CD1c-positive myeloid dendritic cell (primary cell): Measurements from ENCODE around the gene GADD45GIP1.
"Not testable (repeated sequence)": the region's sequence is repeated elsewhere in the genome, so short reads cannot be mapped to it uniquely, and the experiment has no call there.

ENCODE experiments used
- DNase-seq: peaks from one replicate; pipeline ENCODE4 v3.0.0-alpha.2; 2016; ENCODE audit errors: extremely low spot score

GADD45GIP1 gene

DNA sequence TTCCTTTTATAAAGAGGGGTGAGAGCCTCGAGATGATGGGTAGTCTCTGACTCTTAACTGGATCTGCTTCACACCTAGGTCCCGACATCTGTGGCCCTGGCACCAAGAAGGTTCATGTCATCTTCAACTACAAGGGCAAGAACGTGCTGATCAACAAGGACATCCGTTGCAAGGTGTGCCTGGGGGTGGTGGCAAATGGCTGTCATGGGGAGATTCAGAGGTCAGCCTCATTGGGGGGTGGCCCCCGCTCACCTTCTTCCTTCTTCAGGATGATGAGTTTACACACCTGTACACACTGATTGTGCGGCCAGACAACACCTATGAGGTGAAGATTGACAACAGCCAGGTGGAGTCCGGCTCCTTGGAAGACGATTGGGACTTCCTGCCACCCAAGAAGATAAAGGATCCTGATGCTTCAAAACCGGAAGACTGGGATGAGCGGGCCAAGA lies 17.0 kb downstream of the GADD45GIP1 start:
- DNase-seq = no peak

DNA sequence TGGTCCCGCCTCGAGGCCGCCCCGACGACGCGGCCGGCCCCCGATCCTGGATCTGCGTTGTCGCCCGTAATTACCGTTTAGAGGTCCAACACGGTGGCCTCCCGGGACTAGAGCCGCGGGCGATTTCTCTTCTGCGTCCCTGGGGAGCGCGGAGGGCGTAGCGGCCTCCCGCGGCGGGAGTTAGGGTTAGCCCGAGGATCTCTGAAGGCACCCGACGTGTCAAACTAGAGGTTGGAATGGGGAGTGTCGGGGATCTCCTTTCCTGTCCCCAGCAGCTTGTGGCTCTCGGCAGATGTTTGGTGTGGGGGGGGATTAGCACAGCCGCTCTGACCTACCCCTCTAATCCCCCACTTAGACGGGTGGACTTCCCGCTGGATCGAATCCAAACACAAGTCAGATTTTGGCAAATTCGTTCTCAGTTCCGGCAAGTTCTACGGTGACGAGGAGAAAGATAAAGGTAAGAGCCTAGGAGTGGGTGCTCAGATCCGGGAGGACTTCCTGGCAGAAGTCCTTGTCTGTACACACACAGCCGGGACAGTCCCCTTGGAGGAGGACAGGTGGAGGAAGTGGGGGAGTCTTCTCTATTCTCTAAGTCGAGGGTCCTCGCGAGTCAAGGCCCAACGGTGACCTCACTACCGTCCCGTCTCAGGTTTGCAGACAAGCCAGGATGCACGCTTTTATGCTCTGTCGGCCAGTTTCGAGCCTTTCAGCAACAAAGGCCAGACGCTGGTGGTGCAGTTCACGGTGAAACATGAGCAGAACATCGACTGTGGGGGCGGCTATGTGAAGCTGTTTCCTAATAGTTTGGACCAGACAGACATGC lies 18.0 kb downstream of the GADD45GIP1 start:
- DNase-seq = peak; percentile 57

DNA sequence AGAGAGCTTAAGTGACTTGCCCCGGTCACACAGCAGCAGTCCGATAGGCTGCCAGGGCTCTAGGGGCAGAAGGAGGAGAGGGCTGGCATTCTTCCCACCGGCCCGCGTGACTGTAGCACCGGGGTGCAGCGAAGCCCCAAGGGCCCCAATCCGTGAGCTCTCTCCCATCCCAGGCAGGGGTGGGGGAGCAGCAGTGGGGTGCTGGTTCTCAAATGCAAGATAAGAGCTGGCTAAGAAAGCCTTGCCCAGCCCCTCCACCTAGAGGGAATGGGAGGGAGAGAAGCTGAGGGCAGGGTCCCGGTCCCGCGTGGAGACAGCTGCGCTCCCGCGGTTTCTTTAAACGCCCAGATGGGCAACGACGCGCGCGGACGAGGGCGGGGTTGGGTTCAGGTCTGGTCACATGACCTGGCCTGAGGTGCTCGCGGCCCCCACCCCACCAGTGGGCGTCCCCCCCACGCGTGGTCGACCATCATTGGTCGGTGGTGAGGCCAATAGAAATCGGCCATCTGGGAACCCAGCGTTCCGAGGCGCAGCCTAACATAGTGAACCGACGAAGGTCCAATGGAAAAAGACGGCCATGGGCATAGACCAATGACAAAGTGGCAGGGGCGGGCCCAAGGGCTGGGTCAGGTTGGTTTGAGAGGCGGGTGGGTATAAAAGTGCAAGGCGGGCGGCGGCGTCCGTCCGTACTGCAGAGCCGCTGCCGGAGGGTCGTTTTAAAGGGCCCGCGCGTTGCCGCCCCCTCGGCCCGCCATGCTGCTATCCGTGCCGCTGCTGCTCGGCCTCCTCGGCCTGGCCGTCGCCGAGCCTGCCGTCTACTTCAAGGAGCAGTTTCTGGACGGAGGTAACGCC lies 18.9 kb downstream of the GADD45GIP1 start, which contains the start of gene CALR:
Gene CALR (plus strand): TSS at position 683 of the 852 bp plus-strand sequence. CDS start 71 bp downstream, at position 754.
- peak; percentile 100 for DNase-seq

DNA sequence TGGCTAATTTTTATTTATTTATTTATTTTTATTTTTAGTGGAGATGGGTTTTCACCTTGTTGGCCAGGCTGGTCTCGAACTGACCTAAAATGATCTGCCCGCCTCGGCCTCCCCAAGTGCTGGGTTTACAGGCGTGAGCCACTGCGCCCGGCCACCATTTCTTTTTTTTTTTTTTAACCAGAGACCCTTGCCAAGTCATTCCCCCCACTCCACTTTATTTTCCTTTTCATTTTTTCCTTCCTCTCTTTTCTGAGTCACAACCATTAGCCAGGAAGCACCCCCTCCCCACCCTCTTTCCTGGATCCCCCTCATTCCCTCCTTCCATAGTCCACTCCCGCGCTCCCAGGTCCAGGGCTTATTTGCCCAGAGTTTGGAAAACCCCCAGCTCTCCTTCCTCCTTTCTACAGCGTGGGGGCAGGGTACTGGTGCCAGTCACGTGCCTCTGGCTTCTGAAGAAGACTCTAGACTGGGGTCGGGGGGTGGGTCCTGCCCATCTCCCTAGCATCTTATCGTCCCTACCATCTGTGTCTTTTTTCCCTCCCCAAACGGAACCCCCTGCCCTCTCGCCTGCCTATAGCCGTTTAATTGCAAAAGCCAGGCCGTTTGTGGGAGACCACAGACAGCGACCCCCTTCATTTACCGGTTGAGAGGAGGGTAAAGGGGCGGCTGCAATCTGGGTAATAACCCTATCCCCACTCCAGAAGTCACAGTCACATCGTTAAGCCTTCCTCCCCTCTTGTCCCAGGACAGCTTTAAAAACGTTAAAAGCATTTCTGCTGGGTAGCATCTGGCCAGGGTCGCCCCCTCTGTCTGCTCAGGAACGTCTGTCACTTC lies 19.7 kb downstream of the GADD45GIP1 start:
- peak; percentile 71 for DNase-seq

DNA sequence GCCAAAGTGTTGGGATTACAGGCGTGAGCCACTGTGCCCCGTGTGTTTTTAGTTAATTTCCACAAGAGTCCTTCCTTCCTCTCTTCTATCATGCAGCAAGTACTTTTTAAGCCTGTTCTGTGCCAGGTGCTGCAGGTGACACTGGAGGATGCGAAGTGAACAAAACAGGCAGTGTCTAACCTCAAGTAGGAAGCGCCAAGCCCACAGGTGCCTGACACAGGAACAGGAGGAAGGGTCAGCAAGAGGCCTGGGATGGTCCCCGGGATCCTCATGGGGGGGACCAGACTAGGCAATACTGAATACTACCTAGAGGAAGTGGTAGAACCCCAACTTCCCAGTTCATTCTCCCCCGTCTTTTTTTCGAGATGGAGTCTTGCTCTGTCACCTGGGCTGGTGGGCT lies 20.4 kb downstream of the GADD45GIP1 start:
- no peak for DNase-seq

DNA sequence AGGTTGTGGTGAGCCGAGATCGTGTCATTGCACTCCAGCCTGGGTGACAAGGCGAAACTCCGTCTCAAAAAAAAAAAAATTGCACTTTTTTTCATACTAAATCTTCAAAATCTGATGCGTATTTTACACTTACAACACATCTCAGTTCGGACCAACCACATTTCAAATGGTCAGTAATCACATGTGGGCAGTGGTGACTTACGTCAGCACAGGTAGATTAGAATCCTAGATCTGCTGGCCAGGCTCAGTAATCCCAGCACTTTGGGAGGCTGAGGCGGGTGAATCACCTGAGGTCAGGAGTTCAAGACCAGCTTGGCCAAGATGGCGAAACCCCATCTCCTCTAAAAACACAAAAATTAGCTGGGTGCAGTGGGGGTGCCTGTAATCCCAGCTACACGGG lies 22.0 kb downstream of the GADD45GIP1 start:
- DNase-seq = no peak

DNA sequence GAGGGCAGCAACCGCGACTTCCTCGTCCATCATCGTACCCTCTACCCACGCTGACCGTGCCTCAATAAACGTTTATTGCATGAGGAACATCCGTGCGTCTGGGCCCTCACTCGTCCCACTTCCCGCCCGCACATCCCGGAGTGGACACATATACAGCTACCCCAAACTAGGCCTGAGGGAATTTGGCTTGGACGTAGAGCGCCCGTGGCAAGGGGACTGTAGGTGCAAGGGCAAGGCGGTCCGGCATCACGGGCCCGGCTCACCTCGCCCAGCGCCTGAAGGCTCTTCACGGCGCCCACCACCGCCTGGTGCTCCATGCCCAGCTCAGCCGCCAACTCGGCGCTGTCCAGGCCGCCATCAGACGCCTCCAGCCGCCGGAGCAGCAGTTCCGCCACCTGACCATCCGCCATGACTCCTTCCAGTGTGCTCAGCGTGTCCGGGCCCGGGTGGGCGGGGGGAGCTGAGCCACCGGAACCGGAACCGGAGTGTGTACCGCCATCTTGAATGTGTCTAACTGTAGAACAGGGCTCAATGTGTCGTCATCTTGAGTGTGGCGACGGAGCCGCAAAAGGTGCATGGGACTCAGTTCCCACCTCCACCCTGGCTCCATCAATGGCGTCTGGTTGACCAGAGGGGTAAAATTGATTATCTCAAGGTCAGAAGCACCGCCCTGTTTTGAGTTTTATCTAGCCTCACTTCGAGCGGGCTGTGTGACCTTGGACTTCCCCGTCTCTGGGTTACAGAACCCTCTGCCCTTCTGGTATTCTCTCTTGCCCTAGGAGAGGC lies 23.5 kb downstream of the GADD45GIP1 start, which contains the start of gene FARSA:
Gene FARSA (minus strand): TSS at position 425 of the 786 bp plus-strand sequence. CDS start 15 bp downstream, at position 410.
- DNase-seq = peak; percentile 96

DNA sequence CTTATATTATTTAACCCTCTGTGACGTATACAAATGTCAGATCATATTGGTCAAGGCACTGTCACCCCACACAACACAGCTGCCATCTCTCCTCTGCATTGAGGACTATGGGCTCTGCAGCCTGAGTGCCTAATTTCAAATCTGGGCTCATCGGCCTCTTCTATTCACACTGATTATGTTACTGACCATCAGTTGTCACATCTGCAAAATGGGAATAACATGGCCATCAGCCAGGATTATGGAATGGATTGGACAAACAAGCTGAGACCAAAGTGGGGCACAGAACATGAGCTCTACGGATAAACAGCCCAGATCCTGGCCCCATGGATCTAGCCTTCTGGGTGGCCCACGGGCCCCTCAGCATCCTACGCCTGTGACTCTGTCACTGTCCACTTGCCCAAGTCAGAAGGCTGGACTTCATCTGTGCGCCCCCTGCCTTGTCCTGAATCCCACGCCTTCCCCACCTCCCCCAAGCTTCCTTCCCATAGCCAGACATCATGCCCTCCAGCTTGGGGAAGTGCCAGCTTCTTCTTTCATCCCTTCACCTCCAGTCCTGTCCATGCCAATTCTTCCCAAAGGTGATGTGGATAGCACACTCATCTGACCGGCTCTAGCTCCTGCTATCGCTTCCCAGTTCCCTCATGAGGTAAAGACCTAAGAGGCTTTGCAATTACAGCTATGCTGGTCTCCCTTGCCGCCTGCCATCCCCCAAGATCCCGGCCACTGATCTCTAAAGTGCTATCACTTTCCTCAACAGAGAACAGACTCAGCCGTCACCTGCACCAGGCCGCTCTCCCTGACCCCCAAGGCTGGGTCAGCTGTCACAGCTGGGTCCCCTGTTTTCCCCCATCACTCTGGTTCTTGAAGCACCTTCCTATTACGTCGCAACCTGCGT lies 24.4 kb downstream of the GADD45GIP1 start:
- peak; percentile 43 for DNase-seq

DNA sequence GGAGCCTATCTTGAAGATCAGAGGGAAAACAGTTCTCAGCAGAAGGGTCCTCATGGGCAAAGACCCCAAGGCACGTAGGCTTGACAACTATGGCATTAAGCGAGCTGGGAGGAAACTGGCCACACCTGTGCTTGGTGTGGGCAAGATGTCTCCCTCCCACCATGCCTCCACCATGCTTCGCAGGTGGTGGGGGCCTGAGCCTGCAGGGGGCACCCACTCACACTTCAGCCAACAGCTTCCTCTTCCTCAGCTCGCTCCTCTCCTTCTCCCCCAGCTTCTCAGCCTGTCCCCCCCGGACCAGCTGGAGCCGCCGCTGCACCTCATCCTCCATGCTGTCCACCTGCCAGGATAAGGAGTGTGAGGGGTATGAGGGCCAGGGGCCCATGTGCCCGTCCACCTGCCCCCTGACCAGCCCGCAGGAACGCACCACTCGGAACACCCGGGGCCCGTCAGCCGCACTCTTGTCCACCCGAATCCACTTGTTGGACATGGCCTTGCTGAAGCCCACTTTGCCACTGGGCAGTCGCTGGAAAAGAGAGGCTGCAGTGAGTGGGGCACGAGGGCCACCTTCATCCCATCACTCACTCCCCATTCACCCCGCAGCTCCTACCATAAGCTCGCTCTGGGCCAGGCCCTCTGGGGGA lies 26.9 kb downstream of the GADD45GIP1 start:
- DNase-seq = no peak

DNA sequence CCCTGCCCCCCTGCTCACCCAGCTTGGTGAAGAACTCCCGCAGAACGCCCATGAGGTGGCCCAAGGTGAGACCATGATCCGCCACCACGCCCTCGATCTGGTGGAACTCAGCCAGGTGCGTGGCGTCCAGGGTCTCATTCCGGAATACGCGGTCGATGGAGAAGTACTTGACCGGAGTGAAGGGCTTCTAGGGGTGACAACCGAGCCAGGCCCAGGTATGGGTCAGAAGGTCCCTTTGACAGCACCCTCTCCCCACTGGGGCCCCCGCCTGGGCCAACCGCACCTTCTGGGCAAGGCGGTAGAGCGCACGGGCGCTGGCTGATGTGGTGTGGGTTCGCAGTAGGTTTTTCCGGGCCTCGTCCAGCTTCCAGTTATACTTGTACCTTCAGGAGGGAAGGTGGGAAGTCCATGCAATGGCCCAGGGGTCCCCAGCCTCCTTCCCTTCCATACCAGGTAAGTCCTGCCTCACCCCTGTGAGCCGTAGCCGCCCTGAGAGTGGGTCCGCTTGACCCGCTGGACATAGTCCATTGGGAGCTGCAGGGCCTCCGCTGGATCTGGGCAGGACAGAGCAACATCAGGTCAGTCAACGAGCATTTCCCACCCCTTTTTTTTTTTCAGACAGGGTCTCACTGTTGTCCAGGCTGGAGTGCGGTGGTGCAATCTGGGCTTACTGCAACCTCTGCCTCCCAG lies 32.3 kb downstream of the GADD45GIP1 start:
- no peak for DNase-seq

DNA sequence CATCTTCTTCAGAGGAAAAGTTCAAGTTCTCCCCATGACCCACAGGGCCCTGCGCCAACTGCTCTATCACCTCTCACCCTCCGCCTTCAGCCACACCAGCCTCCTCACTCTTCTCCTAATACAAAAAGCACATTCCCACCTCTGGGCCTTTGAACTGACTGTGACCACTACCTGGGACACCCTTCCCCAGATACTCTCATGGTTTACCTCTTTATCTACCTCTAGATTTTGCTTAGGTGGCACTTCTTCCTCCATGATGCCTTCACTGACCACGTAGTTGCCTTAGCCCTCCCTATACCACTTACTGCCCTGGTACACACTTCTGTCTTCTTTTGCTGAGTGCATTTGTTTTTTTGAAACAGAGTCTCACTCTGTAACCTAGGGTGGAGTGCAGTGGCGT lies 34.1 kb downstream of the GADD45GIP1 start:
- no peak for DNase-seq

DNA sequence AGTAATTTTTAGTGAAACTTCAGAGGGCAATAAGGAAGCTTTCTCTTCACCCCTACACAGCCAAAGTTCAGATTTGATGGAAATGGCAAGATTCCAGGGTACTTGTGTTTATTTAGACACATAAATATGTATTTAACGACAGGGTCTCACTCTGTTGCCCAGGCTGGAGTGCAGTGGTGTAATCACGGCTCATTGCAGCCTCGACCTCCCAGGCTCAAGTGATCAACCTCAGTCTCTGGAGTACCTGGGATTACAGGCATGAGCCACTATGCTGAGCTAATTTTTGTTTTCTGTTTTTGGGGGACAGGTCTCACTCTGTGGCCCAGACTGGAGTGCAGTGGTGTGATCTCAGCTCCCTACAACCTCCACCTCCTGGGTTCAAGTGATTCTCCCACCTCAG lies 36.0 kb downstream of the GADD45GIP1 start:
- DNase-seq = no peak

DNA sequence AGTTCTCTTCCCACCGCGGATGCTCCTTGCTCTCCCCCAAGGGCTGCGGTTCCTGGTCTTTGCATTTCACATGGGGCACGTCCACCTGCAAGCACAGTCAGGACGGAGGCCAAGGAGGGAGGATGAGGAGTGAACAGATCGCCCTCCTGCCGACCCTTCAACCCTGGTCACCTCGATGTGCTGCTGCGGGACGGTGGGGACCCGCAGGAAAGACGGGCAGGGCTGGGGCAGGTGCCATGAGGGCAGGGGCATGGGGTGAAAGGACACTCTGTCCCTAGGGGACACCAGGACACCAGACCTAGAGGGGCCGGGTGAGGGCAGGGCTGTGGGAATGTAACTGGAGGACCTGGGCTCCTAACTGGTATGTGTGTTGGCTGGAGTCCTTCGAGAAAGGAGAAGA lies 38.8 kb downstream of the GADD45GIP1 start:
- DNase-seq = no peak

DNA sequence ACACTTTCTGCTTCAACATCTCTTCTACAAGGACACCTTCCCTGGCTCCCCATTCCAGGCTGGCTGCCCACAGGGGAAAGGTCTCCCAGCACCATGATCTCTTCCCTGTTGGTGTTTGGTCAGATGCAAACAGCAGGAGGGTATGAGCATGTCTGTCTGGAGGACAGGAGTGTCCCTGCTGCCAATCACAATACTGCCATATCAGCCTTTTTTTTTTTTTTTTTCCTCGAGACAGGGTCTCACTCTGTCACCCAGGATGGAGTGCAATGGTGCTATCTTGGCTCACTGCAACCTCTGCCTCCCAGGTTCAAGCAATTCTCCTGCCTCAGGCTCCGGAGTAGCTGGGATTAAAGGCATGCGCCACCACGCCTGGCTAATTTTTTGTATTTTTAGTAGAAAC lies 41.2 kb downstream of the GADD45GIP1 start:
- DNase-seq = not testable (repeated sequence)

DNA sequence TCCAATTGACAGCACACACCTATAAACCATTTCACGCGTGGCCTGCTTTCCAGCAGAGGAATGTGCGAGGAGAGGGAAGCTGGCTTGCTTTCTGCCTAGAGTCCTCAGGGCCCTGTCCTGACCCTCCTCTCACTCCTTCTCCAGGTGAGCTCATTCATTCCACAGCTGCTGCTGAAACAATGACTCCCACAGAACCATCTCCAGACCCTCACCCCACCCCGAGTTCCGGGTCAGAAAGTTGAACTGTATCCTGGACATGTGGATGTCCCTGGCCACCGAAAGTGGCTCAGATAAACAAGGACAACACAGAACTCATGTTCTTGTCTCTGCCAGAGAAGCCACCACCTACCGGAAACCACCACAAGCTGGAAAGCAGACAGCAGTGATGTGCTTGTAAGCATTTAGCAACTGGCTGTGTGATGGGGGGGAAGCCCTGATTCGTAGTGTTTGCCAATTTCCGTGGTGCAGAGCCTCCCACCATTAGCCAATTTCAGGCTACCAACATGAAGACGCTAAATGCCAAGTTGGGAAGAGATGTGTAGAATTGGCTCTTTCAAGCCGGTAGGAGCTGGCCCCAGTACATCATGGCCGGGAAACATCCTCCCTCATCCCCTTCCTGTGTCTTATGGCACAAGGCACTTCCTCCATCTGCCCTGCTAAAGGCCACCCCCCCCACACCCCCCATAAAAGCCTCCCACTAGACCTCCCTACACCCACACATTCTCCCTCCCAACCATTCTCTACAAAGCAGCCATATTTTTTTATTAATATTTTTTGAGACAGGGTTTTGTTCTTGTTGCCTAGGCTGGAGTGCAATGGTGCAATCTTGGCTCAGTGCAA lies 43.0 kb downstream of the GADD45GIP1 start:
- peak; percentile 26 for DNase-seq

DNA sequence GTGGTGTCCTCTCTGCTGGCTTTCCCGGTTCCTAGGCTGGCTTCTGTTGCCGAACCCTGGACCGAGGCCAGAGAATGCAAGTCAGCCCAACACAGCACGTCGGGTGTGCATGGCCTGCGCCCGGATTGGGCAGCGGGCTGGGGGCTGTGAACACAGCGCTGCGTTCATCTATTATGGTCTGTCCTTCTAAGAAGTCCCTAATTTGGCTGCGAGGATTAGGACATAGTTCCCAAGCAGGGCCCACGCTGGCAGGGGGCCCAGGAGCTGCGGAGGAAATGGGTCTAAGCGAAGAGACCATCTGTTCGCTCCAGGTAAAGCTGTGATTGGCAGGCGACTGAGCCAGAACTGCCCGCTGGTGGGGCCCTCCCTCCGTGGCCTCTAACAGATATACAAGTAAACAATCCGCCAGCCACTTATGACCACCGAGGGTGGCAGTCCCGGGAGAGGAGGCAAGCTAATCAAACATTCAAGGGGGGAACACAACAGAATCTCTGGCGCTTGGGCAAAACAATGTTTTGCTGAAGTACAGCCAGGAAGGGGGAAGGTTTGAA lies 43.9 kb downstream of the GADD45GIP1 start:
- no peak for DNase-seq

DNA sequence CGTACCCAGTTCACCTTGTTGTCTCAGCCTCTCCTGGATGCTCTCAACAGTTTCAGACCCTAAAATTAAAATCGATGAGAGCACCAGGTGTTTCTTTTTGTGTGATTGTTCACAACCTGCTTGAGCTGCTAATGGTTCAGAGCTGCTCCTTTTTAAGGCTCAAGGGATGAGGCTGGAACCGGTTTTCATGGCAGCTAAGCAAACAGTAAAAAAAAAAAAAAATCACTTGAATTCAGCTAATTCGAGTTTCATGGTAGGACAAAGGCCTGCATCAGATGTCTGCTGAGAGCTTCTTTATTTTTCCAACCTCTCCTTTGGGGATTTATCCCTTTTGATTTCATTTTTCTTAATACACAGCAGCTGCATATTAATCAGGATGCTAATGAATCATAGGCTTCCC lies 44.5 kb downstream of the GADD45GIP1 start:
- DNase-seq = no peak
